Measurements from ENCODE around the gene BMX.

- no peak for TF ChIP-seq POLR2A (IDR thresholded peaks at IDR 0.05; ENCODE audit: low read depth, low read length)
- TF ChIP-seq POLR2AphosphoS5 (IDR thresholded peaks at IDR 0.05; ENCODE audit: low read depth, low read length), result no peak
- TF ChIP-seq TAF1 (IDR thresholded peaks at IDR 0.05; ENCODE audit: borderline replicate concordance, low read depth, low read length), result no peak
Observed at GRCh38 chrX:15559227-15559626, 58.6 kb downstream of the BMX start.
